HG03565 (cell line): Measurements from ENCODE around the gene ZNF337.
"Not testable (repeated sequence)": the region's sequence is repeated elsewhere in the genome, so short reads cannot be mapped to it uniquely, and the experiment has no call there.

ENCODE experiments used
- ATAC-seq: cut with Tn5 transposase; IDR thresholded peaks from one replicate; pipeline ENCODE4 v1.9.1; 2021; ENCODE audit warnings: mild to moderate bottlenecking, moderate library complexity; ENCODE audit not compliant: unreplicated experiment

Gene ZNF337

DNA sequence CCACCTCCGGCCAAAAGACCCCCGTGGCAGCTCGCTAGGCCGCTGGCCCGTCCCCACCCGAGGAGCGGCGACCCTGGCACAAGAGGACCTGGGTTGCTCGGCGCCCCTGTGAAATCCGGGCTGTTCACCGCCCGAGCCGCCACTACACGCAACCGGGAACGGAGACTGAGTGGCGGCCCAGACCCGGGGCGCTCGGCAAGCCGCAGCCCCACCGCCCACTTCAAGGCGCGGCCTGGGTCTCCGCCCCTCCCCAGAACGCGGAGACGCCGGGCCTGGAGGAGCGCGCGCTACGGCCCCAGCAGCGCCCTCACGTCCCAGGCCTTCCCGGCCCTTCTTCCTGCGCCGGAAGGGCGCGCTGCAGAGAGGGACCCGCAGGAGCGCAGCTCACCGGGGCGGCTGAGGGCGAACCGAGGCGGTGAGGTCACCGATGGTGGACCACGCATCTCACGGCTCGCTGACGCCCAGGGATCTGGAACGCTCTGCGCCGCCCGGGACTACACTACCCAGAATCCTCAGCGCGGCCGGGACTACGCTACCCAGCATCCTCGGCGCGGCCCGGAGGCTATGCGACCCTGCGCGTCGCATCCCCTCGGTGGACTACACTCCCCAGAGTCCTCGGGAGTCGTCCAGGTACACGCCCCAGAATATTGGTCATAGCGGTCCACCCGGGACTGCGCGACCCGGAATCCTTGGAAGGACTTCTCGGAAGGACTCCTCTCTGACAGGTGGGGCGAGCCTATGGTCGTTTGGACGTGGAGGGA is at the start of gene ZNF337:
TSS of gene ZNF337 (minus strand) at position 483 of the 761 bp plus-strand sequence. CDS start 10,436 bp downstream, outside the sequence.
- peak; percentile 89 for ATAC-seq

DNA sequence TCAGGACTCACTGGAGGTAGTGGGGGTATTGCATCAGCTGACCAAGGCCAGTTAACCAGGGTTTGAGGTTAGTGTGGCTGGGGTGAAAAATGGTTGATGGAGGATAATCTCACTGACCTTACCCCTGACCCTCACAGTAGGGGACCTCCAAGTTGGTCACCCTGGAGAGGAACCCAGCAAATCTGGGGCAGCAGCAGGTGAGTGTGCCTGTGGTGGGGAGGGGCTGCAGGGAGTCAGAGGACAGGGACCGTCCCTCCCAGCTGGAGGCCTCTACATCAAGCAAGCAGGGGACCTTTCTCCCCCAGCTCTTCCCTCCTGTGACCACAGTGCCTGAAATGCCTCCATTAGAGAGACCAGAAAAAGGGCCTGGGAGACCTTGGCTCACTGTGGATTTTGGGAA is 49.1 kb upstream of the ZNF337 start:
- no peak for ATAC-seq

DNA sequence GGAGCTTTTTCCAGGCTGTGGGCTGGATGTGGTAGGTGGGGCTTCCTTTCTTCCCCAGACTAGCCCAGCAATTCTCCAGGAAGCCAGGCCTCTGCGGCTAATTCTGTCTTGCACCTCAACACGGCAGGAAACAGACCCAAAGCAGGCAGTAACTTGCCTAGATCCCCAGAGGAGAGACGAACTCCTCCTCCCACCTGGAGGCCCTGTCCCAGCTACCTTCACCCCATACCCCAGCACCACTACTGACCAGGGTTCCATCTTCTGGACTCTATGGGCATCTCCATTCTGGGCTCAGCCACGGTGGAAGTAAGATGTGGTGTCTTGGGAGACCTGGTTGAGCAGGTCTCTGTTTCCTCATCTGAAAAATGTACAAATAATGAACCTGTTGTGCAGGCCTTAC is 48.4 kb upstream of the ZNF337 start:
- no peak for ATAC-seq

DNA sequence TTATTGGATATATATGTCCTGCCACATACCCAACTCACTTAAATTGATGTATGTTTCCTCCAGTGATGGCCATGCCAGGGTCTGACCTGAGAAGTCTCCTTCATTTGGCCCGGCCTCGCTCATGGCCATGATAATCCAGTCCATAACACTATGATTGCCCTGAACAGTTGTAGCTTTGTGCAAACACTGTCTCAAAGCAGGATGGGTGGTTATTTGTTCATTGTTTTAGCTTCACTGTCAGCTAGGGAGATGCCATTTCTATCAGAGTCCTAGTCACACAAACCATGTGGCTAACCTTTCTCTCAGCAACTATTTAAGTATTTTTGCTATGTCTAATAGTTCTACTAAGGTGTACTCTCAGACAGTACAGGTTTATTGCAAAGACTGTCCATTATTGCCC is 47.6 kb upstream of the ZNF337 start:
- no peak for ATAC-seq

DNA sequence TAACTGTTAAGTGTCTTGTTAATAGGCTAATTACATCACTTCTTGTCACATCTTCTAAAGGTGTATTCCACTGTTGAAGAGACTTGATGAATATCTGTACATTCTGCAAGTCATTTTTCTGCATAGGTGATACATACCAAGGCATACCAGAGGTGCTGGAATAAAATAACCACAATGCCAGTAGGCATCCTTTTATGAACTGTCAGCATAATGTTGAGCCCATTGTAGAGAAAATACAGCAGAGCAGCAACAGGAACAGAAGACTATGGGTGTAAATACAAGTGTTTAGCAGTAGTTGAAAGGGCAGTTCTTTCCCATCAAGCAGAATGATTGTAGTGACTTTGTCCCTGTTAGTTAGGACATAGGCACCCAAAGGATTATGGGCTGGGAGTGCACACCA is 44.4 kb upstream of the ZNF337 start:
- no peak for ATAC-seq

DNA sequence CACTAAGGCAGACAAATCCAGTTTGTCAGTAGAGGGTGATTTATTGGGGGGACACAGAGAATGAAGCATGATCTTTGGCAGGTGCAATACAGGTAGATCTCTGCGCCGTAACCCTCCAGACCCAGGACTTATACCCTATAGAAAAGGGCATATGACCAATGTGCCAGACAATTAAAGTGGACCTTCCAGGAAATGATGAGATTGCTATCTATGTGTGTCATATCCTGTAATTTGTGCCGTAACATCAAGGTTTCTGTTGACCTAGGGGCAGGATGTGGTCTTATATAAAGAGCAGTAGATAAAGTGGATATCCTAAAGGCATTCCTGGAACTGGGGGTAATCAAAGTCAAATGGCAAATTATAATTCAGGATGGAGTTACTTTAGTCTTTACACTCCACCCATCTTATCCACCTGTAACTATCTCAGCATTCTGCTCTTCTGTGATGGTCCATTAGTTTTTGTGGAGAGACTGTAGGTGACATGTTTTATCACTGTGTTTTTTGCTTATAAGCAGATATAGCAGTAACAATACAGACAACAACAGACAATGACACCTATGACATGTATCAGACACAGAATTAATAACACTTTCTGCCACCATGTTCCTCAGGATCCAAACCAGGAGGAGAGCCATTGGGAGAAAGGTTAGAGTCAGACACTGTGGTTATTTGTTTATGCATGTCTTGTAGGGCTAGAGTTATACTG is 43.1 kb upstream of the ZNF337 start:
- no peak for ATAC-seq

DNA sequence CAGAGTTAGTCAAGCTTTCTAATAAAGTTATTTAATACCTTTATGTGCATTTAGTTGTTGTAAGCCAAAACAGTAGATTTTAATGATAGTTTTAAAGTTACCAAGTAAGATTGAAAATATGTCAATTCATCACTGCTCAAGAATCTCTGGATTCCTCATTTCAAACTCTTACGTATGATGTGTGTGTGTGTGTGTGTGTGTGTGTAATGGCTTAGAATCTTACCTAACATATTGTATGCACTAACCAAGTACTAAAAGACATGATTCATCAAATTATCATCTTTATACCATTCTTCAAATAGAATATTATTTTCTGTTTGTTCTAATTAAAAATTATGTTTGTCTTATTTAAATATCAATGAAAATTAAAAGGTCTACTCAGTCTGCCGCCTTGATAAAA is 41.5 kb upstream of the ZNF337 start:
- no peak for ATAC-seq

DNA sequence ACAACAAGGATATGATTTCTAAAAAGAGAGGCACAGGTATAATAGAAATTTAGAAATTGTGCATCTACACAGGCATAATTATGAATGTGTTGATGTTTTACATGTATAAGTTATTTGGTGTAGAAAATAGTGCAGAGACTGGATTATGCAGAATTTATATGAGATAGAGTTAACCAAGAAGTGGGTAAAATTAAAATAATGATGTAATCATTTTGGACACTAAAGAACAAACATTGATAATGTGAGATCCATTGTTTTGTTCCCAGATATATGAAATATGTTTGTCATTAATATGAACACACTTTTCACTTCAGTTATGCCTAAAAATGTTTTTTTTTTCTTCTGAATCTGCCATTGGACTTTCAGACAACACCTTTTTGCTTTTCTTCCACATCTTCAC is 37.2 kb upstream of the ZNF337 start:
- ATAC-seq = no peak

DNA sequence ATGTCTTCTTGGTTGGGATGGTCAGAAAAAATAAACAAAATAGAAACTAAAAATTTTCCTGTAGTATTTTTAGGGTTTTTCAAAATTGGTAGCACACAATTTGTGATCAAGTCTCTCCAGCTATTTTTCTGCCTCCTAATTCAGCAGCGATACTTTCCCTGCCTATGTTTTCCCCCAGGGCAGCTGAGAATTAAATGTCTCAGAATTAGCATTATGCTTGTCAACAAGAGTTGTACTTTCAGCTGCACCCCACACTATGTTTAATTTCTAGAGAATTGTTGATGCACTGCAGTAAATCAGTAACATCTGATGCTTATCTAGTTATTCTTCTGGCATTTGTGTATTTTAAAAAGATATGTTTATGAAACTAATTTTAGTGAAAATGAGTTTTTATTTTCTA is 34.2 kb upstream of the ZNF337 start:
- ATAC-seq = no peak

DNA sequence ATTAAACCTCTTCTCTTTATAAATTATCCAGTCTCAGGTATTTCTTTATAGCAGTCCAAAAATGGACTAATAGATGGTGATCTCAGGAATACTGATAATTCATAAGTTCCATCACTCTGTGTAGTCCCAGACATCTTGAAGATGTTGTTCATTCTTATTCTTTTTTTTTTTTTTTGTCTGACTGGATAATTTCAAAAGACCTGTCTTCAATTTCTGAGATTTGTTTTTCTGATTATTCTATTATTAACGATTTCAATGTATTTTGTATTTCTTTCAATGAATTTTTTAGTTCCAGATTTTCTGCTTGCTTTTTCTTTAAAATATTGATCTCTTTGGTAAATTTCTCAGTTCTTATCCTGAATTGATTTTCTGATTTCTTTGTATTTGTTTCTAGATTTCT is 29.7 kb upstream of the ZNF337 start:
- ATAC-seq = no peak

DNA sequence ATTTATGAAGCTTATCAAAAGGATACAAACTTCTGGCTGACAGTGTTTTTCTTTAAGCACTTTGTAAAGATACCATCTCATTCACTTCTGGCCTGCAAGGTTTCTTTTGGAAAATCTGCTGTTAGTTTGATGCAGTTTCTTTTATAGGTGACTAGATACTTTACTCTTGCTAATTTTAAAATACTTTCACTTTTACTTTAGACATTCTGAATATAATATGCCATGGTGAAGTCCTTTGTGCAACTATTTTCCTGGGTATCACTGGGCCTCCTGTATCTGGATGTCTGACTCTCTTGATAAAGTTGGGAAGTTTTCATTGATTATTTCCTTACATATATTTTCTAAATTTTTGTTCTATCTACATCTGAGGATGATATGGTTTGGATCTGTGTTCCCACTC is 29.0 kb upstream of the ZNF337 start:
- no peak for ATAC-seq

DNA sequence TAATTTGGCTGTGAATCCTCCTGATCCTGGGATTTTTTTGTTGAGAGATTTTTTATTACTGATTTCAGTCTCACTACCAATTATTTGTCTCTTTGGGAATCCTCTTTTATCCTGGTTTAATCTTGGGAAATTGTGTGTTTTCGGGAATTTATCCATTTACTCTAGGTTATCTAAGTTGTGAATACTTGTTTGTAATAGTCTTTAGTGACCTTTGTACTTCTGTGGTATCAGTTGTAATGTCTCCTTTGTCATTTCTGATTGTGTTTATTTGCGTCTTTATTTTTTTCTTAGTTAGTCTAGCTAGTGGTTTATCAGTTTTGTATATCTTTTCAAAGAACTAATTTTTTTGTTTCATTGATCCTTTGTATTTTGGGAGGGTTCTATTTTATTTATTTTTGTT is 27.3 kb upstream of the ZNF337 start:
- no peak for ATAC-seq

DNA sequence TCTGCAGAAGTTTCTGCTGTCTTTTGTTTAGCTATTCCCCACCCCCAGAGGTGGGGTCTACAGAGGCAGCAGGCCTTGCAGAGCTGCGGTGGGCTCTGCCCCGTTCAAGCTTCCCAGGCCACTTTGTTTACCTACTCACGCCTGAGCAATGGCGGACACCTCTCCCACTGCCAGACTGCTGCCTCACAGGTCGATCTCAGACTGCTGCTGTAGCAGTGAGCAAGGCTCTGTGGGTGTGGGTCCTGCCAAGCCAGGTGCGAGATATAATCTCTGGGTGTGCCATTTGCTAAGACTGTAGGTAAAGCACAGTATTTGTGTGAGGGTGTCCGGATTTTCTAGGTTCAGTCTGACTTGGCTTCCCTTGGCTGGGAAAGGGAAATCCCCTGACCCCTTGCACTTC is 23.6 kb upstream of the ZNF337 start:
- no peak for ATAC-seq

DNA sequence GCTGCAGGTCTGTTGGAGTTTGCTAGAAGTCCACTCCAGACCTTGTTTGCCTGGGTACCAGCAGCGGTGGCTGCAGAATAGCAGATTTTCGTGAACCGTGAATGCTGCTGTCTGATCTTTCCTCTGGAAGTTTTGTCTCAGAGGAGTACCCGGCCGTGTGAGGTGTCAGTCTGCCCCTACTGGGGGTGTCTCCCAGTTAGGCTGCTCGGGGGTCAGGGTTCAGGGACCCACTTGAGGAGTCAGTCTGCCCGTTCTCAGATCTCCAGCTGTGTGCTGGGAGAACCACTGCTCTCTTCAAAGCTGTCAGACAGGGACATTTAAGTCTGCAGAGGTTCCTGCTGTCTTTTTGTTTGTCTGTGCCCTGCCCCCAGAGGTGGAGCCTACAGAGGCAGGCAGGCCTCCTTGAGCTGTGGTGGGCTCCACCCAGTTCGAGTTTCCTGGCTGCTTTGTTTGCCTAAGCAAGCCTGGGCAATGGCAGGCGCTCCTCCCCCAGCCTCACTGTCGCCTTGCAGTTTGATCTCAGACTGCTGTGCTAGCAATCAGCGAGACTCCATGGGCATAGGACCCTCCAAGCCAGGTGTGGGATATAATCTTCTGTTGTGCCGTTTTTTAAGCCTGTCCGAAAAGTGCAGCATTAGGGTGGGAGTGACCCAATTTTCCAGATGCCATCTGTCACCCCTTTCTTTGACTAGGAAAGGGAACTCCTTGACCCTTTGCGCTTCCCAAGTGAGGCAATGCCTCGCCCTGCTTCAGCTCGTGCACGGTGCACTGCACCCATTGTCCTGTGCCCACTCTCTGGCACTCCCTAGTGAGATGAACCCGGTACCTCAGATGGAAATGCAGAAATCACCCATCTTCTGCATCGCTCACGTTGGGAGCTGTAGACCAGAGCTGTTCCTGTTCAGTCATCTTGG is 22.5 kb upstream of the ZNF337 start:
- not testable (repeated sequence) for ATAC-seq

DNA sequence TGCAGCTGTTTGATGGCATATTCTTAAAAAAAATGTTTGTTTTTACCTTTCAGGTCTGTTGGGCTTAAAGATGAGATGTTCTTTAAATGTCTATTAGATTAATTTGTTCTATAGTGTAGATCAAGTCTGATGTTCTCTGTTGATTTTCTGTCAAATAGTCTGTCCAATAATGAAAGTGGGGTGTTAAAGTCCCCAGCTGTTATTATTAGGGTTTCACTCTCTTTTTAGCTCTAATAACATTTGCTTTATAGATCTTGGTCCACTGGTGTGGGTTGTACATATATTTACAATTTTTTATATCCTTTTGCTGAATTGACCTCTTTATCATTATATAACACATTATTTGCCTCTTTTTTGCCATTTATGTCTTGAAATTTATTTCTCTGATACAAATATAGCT is 11.0 kb upstream of the ZNF337 start:
- no peak for ATAC-seq

DNA sequence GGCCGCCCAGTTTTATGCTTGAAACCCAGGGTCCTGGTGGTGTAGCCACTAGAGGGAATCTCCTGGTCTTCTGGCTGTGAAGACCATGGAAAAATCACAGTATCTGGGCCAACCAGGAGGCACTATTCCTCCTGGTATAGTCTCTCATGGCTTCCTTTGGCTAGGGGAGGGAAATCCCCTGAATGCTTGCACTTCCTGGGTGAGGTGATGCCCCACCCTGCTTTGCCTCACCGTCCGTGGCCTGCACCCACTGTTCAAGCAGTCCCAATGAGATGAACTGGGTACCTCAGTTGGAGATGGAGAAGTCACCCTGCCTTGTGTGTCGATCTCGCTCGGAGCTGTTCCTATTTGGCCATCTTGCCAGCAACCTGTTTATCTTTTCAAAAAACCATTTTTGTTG is 10.1 kb upstream of the ZNF337 start:
- peak; percentile 59 for ATAC-seq

DNA sequence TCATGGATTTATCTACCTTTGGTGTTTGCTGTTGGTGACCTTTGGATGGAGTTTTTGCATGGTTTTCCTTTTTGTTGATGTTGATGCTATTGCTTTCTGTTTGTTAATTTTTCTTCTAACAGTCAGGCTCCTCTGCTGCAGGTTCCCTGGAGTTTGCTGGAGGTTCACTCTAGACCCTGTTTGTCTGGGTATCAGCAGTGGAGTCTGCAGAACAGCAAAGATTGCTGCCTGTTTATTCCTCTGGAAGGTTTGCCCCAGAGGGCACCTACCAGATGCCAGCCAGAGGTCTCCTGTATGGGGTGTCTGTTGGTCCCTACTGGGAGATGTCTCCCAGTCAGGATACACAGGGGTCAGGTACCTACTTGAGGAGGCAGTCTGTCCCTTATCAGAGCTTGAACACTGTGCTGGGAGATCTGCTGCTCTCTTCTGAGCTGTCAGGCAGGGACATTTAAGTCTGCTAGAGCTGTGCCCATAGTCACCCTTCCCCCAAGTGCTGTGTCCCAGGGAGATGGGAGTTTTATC is 9.2 kb upstream of the ZNF337 start:
- ATAC-seq = no peak

DNA sequence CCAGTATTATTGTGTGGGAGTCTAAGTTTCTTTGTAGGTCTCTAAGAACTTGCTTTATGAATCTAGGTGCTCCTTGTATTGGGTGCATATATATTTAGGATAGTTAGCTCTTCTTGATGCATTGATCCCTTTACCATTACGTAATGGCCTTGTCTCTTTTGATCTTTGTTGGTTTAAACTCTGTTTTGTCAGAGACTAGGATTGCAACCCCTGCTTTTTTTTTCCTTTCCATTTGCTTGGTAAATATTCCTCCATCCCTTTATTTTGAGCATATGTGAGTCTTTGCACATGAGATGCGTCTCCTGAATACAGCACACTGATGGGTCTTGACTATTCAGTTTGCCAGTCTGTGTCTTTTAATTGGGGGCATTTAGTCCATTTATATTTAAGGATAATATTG is 7.7 kb upstream of the ZNF337 start:
- ATAC-seq = not testable (repeated sequence)

DNA sequence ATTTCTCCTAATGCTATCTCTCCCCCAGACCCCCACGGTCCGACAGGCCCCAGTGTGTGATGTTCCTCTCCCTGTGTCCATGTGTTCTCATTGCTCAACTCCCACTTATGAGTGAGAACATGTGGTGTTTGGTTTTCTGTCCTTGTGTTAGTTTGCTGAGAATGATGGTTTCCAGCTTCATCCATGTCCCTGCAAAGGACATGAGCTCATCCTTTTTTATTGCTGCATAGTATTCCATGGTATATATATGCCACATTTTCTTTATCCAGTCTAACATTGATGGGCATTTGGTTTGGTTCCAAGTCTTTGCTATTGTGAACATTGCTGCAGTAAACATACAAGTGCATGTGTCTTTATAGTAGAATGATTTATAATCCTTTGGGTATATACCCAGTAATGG is 4.2 kb upstream of the ZNF337 start:
- not testable (repeated sequence) for ATAC-seq

DNA sequence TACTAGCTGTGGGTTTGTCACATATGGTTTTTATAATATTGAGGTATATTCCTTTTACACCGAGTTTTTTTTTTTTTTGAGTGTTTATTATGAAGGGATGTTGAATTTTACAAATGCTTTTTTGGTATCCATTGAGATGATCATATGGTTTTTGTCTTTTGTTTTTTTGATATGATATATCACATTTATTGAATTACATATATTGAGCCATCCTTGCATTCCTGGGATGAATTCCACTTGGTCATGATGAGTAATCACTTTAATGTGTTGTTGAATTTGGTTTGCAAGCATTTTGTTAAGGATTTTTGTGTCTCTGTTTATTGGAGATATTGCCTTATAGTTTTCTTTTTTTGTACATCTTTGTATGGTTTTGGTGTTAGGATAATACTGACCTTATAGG is 3.3 kb upstream of the ZNF337 start:
- ATAC-seq = no peak

DNA sequence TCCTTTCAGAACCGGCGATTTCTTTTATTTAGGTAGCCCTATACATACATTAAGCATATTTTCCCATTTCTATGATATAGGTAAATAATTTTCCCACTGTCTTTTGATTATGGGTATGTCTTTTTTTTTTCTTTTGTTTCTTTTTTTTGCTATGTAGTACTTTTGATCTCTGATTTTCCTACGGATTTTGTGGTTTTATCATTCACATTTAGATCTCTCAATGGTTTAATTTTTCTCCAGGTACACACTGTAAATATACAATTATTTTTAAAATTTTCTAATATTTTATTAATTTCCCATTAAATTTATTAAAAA is 436 bp upstream of the ZNF337 start:
- ATAC-seq = no peak
